ENCODE data around the gene PIK3R5. TPM values are rescaled to one million over a fixed set of nuclear protein-coding genes. Genes with fewer than 3 reads are reported as not detected.
A peak's percentile ranks its signal among the peaks of the same experiment; 100 is the strongest.

The PIK3R5 gene
- total RNA-seq, 1 experiment from 2014 or later = 2.5 TPM

- H3K79me2 ChIP-seq (ENCODE audit: insufficient read depth, low read length) = no peaks in the 10 kb centered on the region
- H3K9ac ChIP-seq (ENCODE audit: low read length) = no peak overlapping the region
- intact Hi-C loops (cut with micrococcal nuclease) = no loop called here
- no peaks in the 10 kb centered on the region for H3K9me3 ChIP-seq (ENCODE audit: control insufficient read depth in 1 of 2, insufficient read depth in 1 of 2, low read depth in 1 of 2, low read length in 2 of 2)
- ChIA-PET CTCF (no interaction called here), POLR2A (no interaction called here), RAD21 (ENCODE audit: low non-redundant PET in 1 of 2, low total read pairs in 2 of 2, uncharacterized antibody in 2 of 2, unreplicated experiment in 2 of 2) (no interaction called here)
- H4K20me1 ChIP-seq (ENCODE audit: insufficient read depth) = no peaks in the 10 kb centered on the region
- peaks cover 15 to 54% of the 10 kb centered on the region in 2 experiments for H3K4me1 ChIP-seq (ENCODE audit: control insufficient read depth in 1 of 2, insufficient read depth in 2 of 2, low read length in 2 of 2)
- H3K4me2 ChIP-seq (ENCODE audit: low read length) = peak overlapping the region; percentile 44
- peak overlapping the region; percentile 42 for H2AFZ ChIP-seq (ENCODE audit: low read depth, low read length, poor library complexity, severe bottlenecking)
- H3K9me2 ChIP-seq (ENCODE audit: insufficient read depth) = no peaks in the 10 kb centered on the region
- no peak overlapping the region for H3K4me3 ChIP-seq (replicated peaks in 1 of 2; ENCODE audit: low read depth in 1 of 2, low read length in 2 of 2)
- DNase-seq (ENCODE audit: low read depth, low spot score) = no peak
- no TSS peak for BruUV-seq (replicated peaks)
- no peak overlapping the region for H3K27ac ChIP-seq (ENCODE audit: low read depth, low read length)
- H3K27me3 ChIP-seq (ENCODE audit: insufficient read depth, low read length) = no peaks in the 10 kb centered on the region
- H3K36me3 ChIP-seq (ENCODE audit: control insufficient read depth in 1 of 2, insufficient read depth in 2 of 2, low read length in 2 of 2) = no peaks in the 10 kb centered on the region
- no peak for ATAC-seq
- TF ChIP-seq CBX3 (IDR thresholded peaks at IDR 0.05; ENCODE audit: low read depth) = no peak
- TF ChIP-seq EZH2phosphoT487 (IDR thresholded peaks at IDR 0.05; ENCODE audit: borderline replicate concordance) = no peak
Observed at GRCh38 chr17:8918807-8919465, 46.6 kb downstream of the PIK3R5 start.

- no peaks in the 10 kb centered on the region for H3K27me3 ChIP-seq (ENCODE audit: insufficient read depth, low read length)
- intact Hi-C loops (cut with micrococcal nuclease) = no loop called here
- CTCF ChIA-PET = interaction anchor here (1.6 kb wide), 1 partner anchor 22 kb away, joined by 7 read pairs; no protein-coding TSS in a partner anchor
- POLR2A ChIA-PET = interaction anchor here (1.0 kb wide), 1 partner anchor 10 kb away, joined by 3 read pairs; no protein-coding TSS in a partner anchor
- RAD21 ChIA-PET (ENCODE audit: low non-redundant PET in 1 of 2, low total read pairs in 2 of 2, uncharacterized antibody in 2 of 2, unreplicated experiment in 2 of 2) = no interaction called here
- H3K36me3 ChIP-seq (ENCODE audit: control insufficient read depth in 1 of 2, insufficient read depth in 2 of 2, low read length in 2 of 2) = no peaks in the 10 kb centered on the region
- no peak for TF ChIP-seq CEBPB (IDR thresholded peaks at IDR 0.05; ENCODE audit: low read depth)
- TF ChIP-seq SIN3A (IDR thresholded peaks at IDR 0.05; ENCODE audit: low read depth) = no peak
- no peak for TF ChIP-seq JUND (IDR thresholded peaks at IDR 0.05)
- TF ChIP-seq EZH2 (IDR thresholded peaks at IDR 0.05) = no peak
- no peak for TF ChIP-seq ZNF274 (IDR thresholded peaks at IDR 0.05; ENCODE audit: low read depth, low read length)
- TF ChIP-seq FOSL1 (IDR thresholded peaks at IDR 0.05; ENCODE audit: low read depth) = no peak
- no peak overlapping the region for H3K9ac ChIP-seq (ENCODE audit: low read length)
- no peak overlapping the region for H3K27ac ChIP-seq (ENCODE audit: low read depth, low read length)
- H3K4me2 ChIP-seq (ENCODE audit: low read length) = peak overlapping the region; percentile 95
- no TSS peak for BruUV-seq (replicated peaks)
- no peaks in the 10 kb centered on the region for H3K9me2 ChIP-seq (ENCODE audit: insufficient read depth)
- H3K79me2 ChIP-seq (ENCODE audit: insufficient read depth, low read length) = no peaks in the 10 kb centered on the region
- H4K20me1 ChIP-seq (ENCODE audit: insufficient read depth) = no peaks in the 10 kb centered on the region
- ATAC-seq (0 out of 2 replicates have a peak, but pooled peaks have one; percentile 3), DNase-seq (ENCODE audit: low read depth, low spot score) (no peak)
- peak overlapping the region; percentile 66 for H2AFZ ChIP-seq (ENCODE audit: low read depth, low read length, poor library complexity, severe bottlenecking)
- no peaks in the 10 kb centered on the region for H3K9me3 ChIP-seq (ENCODE audit: control insufficient read depth in 1 of 2, insufficient read depth in 1 of 2, low read depth in 1 of 2, low read length in 2 of 2)
- H3K4me3 ChIP-seq (replicated peaks in 1 of 2; ENCODE audit: low read depth in 1 of 2, low read length in 2 of 2) = peak overlapping the region in 1 of 2 experiments; percentile 12; a peak in 1 of 4 replicates
- H3K4me1 ChIP-seq (ENCODE audit: control insufficient read depth in 1 of 2, insufficient read depth in 2 of 2, low read length in 2 of 2) = peaks cover 15 to 53% of the 10 kb centered on the region in 2 experiments
Observed at GRCh38 chr17:8916466-8916865, 49.0 kb downstream of the PIK3R5 start.

Data from HCT116 (cell line).